Neural cell (in vitro differentiated cells): ENCODE results near the gene ADGRG6.

Source experiments
- CTCF ChIP-seq: fragments of 450-650 bp; IDR thresholded peaks from 2 replicates; pipeline ENCODE4 v1.5.1; 2014; ENCODE audit warnings: antibody characterized with exemption, mild to moderate bottlenecking, moderate library complexity; ENCODE audit not compliant: poor library complexity, severe bottlenecking
- RAD21 ChIP-seq: fragments of 450-650 bp; conservative IDR thresholded peaks from 2 replicates; pipeline ENCODE4 v1.6.1; 2014; ENCODE audit warnings: antibody characterized with exemption, mild to moderate bottlenecking, moderate library complexity
- SMC3 ChIP-seq: fragments of 450-650 bp; conservative IDR thresholded peaks from 2 replicates; pipeline ENCODE4 v1.6.1; 2014; ENCODE audit warnings: antibody characterized with exemption, mild to moderate bottlenecking, moderate library complexity; ENCODE audit not compliant: poor library complexity
- TAF1 ChIP-seq: IDR thresholded peaks from 2 replicates; pipeline ENCODE4 v1.6.1; 2012; ENCODE audit warnings: low read depth

GRCh38 chr6:142481466-142481865, 179.7 kb downstream of the ADGRG6 start:
- TF ChIP-seq RAD21 (no peak), SMC3 (no peak), CTCF (no peak), TAF1 (no peak)
